ENCODE results near the gene NLRP13. TPM values are rescaled to one million over a fixed set of nuclear protein-coding genes. Genes with fewer than 3 reads are reported as not detected.

NLRP13 gene
- total RNA-seq, 1 donor from 2014 or later, result not detected

DNA sequence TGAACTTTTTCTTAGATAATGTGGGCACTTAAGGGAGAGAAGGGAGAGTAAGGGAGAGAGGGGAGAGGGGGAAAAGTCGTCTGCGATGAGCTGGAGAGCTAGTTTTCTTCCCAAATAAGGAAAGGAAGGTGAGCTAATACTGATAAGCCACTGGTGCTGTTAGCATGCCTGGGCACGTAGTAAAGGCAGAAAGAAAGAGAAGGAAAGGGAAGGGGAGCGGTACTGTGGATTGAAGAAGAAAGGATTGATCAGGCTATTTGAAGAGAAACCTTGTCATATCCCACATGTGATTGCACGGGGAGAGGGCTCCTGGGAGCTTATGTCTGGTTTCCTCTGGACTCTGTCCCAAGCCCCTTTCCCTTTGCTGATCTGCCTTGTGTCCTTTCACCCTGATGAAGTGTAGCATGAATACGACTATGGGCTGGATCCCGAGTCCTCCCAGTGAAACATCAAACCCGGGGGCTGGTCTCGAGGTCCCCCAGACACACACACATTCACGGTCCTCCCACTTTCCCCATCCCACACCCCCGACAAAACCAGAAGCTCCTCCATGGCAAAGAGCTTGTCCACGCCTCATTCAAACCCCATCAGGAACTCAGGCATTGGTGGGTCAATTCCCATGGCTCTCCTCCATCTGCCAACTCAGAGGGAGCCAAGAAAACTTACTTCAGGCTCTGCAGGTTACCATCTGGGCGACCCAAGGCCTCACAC, 30.6 kb downstream of the NLRP13 start:
- Histone ChIP-seq H3K27me3 (no peaks in the 10 kb centered on the region), H3K9me3 (no peaks in the 10 kb centered on the region), H3K4me1 (no peaks in the 10 kb centered on the region), H3K4me3 (no peak overlapping the region), H3K27ac (no peak overlapping the region), H3K36me3 (no peaks in the 10 kb centered on the region)
- ATAC-seq (no peak), DNase-seq (no peak)
- intact Hi-C loops (cut with DNase I), result no loop called here
- TF ChIP-seq, protein P1, sequence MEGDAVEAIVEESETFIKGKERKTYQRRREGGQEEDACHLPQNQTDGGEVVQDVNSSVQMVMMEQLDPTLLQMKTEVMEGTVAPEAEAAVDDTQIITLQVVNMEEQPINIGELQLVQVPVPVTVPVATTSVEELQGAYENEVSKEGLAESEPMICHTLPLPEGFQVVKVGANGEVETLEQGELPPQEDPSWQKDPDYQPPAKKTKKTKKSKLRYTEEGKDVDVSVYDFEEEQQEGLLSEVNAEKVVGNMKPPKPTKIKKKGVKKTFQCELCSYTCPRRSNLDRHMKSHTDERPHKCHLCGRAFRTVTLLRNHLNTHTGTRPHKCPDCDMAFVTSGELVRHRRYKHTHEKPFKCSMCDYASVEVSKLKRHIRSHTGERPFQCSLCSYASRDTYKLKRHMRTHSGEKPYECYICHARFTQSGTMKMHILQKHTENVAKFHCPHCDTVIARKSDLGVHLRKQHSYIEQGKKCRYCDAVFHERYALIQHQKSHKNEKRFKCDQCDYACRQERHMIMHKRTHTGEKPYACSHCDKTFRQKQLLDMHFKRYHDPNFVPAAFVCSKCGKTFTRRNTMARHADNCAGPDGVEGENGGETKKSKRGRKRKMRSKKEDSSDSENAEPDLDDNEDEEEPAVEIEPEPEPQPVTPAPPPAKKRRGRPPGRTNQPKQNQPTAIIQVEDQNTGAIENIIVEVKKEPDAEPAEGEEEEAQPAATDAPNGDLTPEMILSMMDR (IDR thresholded peaks at IDR 0.05), result no peak

GRCh38 chr19:55898911-55899310, 33.2 kb downstream of the NLRP13 start:
- intact Hi-C loops (cut with DNase I), result no loop called here
- Histone ChIP-seq H3K27me3 (no peaks in the 10 kb centered on the region), H3K4me1 (no peaks in the 10 kb centered on the region), H3K4me3 (no peak overlapping the region), H3K36me3 (no peaks in the 10 kb centered on the region), H3K9me3 (no peaks in the 10 kb centered on the region), H3K27ac (no peak overlapping the region)
- DNase-seq, result peak; percentile 34
- ATAC-seq, result no peak
- TF ChIP-seq, protein P1 (IDR thresholded peaks at IDR 0.05), result no peak

- no peak for ATAC-seq
- no peak for DNase-seq
These were observed 49.5 kb downstream of the NLRP13 start for GRCh38 chr19:55882626-55883025.

GRCh38 chr19:55877211-55877610, 54.9 kb downstream of the NLRP13 start:
- intact Hi-C loops (cut with DNase I), result no loop called here
- Histone ChIP-seq H3K9me3 (no peaks in the 10 kb centered on the region), H3K27me3 (peaks cover 6% of the 10 kb centered on the region), H3K4me1 (no peaks in the 10 kb centered on the region), H3K4me3 (no peak overlapping the region), H3K36me3 (no peaks in the 10 kb centered on the region), H3K27ac (no peak overlapping the region)
- ATAC-seq (no peak), DNase-seq (peak; percentile 33)
- TF ChIP-seq, protein P1 (IDR thresholded peaks at IDR 0.05), result no peak

More at GRCh38 chr19:55882626-55883025, 49.5 kb downstream of the NLRP13 start:
- no peak overlapping the region for H3K27ac ChIP-seq
- no peak overlapping the region for H3K4me3 ChIP-seq
- no peaks in the 10 kb centered on the region for H3K9me3 ChIP-seq
- TF ChIP-seq, protein P1 (IDR thresholded peaks at IDR 0.05), result no peak
- no peaks in the 10 kb centered on the region for H3K36me3 ChIP-seq
- intact Hi-C loops (cut with DNase I), result no loop called here
- no peaks in the 10 kb centered on the region for H3K4me1 ChIP-seq
- H3K27me3 ChIP-seq, result no peaks in the 10 kb centered on the region

DNA sequence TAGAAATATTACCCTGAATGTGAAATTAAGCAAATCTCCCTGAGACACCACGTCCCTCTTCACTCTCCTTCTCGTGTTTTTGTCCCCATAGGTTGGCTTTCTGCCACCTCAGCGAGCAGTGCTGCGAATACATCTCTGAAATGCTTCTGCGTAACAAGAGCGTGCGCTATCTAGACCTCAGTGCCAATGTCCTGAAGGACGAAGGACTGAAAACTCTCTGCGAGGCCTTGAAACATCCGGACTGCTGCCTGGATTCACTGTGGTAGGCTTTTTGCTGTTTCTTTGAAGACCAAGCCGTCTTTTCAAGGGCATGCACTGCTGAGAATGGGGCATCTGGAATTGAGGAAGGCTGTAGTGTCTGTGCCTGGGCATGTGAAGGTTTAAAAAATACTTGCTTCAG, 61.4 kb downstream of the NLRP13 start:
- TF ChIP-seq, protein P1 (IDR thresholded peaks at IDR 0.05), result no peak
- intact Hi-C loops (cut with DNase I), result no loop called here
- Histone ChIP-seq H3K36me3 (no peaks in the 10 kb centered on the region), H3K27ac (no peak overlapping the region), H3K4me3 (no peak overlapping the region), H3K27me3 (peaks cover 6% of the 10 kb centered on the region), H3K9me3 (no peaks in the 10 kb centered on the region), H3K4me1 (no peaks in the 10 kb centered on the region)
- ATAC-seq, result no peak
- no peak for DNase-seq
